A673 (cell line): ENCODE measurements around the gene RGS6.
"Not testable (repeated sequence)": the region's sequence is repeated elsewhere in the genome, so short reads cannot be mapped to it uniquely, and the experiment has no call there.

Source experiments
- EZH2 ChIP-seq: fragments of 200-600 bp; sonication (generic); IDR thresholded peaks from 2 replicates; pipeline ENCODE4 v1.6.1; 2017; ENCODE audit warnings: borderline replicate concordance, low read depth, mild to moderate bottlenecking, mixed read lengths, antibody characterized with exemption, low read length; ENCODE audit not compliant: poor library complexity, severe bottlenecking
- TF ChIP-seq, protein P1 (sequence below): fragments of 300-800, 200-600 bp; sonication (generic); conservative IDR thresholded peaks from 2 replicates; pipeline ENCODE4 v1.5.1; 2017; ENCODE audit warnings: low read depth, mild to moderate bottlenecking, antibody characterized with exemption, low read length, moderate library complexity, mixed read lengths

DNA sequence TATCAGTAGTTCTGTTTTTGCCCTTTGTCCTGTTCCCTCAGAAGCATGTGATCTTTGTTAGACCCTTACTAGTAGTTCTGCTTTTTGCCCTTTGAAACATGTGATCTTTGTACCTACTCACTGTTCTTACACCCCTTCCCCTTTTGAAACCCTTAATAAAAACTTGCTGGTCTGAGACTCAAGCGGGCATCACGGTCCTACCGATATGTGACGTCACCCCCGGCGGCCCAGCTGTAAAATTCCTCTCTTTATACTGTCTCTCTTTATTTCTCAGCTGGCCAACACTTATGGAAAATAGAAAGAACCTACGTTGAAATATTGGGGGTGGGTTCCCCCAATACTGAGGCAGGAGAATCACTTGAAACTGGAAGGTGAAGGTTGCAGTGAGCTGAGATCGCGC, 44.4 kb upstream of the RGS6 start:
- TF ChIP-seq, protein P1, sequence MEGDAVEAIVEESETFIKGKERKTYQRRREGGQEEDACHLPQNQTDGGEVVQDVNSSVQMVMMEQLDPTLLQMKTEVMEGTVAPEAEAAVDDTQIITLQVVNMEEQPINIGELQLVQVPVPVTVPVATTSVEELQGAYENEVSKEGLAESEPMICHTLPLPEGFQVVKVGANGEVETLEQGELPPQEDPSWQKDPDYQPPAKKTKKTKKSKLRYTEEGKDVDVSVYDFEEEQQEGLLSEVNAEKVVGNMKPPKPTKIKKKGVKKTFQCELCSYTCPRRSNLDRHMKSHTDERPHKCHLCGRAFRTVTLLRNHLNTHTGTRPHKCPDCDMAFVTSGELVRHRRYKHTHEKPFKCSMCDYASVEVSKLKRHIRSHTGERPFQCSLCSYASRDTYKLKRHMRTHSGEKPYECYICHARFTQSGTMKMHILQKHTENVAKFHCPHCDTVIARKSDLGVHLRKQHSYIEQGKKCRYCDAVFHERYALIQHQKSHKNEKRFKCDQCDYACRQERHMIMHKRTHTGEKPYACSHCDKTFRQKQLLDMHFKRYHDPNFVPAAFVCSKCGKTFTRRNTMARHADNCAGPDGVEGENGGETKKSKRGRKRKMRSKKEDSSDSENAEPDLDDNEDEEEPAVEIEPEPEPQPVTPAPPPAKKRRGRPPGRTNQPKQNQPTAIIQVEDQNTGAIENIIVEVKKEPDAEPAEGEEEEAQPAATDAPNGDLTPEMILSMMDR, result not testable (repeated sequence)
- TF ChIP-seq EZH2, result not testable (repeated sequence)
